HUES6 (cell line): ENCODE results near the gene HELZ2.

Experiments
- H3K27ac ChIP-seq: 2 replicates; pipeline ENCODE4 v1.7.0; 2013; ENCODE audit warnings: low read depth, mild to moderate bottlenecking, low read length, inconsistent platforms
- H3K27me3 ChIP-seq: 2 replicates; pipeline ENCODE4 v1.6.1; 2013; ENCODE audit warnings: low read length; ENCODE audit not compliant: control insufficient read depth, insufficient read depth
- H3K36me3 ChIP-seq: 2 replicates; pipeline ENCODE4 v1.6.1; 2013; ENCODE audit warnings: low read length; ENCODE audit not compliant: control insufficient read depth, insufficient read depth
- H3K4me1 ChIP-seq: 2 replicates; pipeline ENCODE4 v1.6.1; 2013; ENCODE audit warnings: low read length; ENCODE audit not compliant: control insufficient read depth, insufficient read depth
- H3K4me3 ChIP-seq: 2 replicates; pipeline ENCODE4 v1.5.1; 2013; ENCODE audit warnings: low read depth, low read length
- H3K9ac ChIP-seq: one replicate; pipeline ENCODE4 v1.6.1; 2013; ENCODE audit warnings: mild to moderate bottlenecking, low read length
- H3K9me3 ChIP-seq: 2 replicates; pipeline ENCODE4 v1.6.1; 2013; ENCODE audit warnings: low read depth, low read length; ENCODE audit not compliant: control insufficient read depth, insufficient read depth

The HELZ2 gene

GRCh38 chr20:63567386-63568169, 6.5 kb downstream of the HELZ2 start:
- Histone ChIP-seq H3K4me3 (no peak overlapping the region), H3K4me1 (no peaks in the 10 kb centered on the region), H3K36me3 (peaks cover 16% of the 10 kb centered on the region), H3K27ac (no peak overlapping the region), H3K9ac (no peak overlapping the region), H3K27me3 (no peaks in the 10 kb centered on the region), H3K9me3 (no peaks in the 10 kb centered on the region)

- Histone ChIP-seq H3K36me3 (peaks cover 16% of the 10 kb centered on the region), H3K9me3 (no peaks in the 10 kb centered on the region), H3K9ac (no peak overlapping the region), H3K4me3 (no peak overlapping the region), H3K27ac (no peak overlapping the region), H3K4me1 (no peaks in the 10 kb centered on the region), H3K27me3 (no peaks in the 10 kb centered on the region)
Measured at GRCh38 chr20:63567136-63567385, 7.0 kb downstream of the HELZ2 start.

- no peaks in the 10 kb centered on the region for H3K4me1 ChIP-seq
- no peaks in the 10 kb centered on the region for H3K9me3 ChIP-seq
- H3K27me3 ChIP-seq: no peaks in the 10 kb centered on the region
- H3K4me3 ChIP-seq: no peak overlapping the region
- no peak overlapping the region for H3K27ac ChIP-seq
- H3K9ac ChIP-seq: no peak overlapping the region
- H3K36me3 ChIP-seq: peaks cover 16% of the 10 kb centered on the region
Measured at GRCh38 chr20:63566395-63567135, 7.5 kb downstream of the HELZ2 start.

GRCh38 chr20:63565699-63566335, 8.2 kb downstream of the HELZ2 start:
- no peak overlapping the region for H3K9ac ChIP-seq
- H3K4me1 ChIP-seq: no peaks in the 10 kb centered on the region
- H3K27ac ChIP-seq: no peak overlapping the region
- no peak overlapping the region for H3K4me3 ChIP-seq
- peaks cover 23% of the 10 kb centered on the region for H3K36me3 ChIP-seq
- no peaks in the 10 kb centered on the region for H3K9me3 ChIP-seq
- H3K27me3 ChIP-seq: no peaks in the 10 kb centered on the region

GRCh38 chr20:63565021-63565698, 8.9 kb downstream of the HELZ2 start:
- no peaks in the 10 kb centered on the region for H3K27me3 ChIP-seq
- no peak overlapping the region for H3K4me3 ChIP-seq
- no peaks in the 10 kb centered on the region for H3K4me1 ChIP-seq
- no peak overlapping the region for H3K9ac ChIP-seq
- no peak overlapping the region for H3K27ac ChIP-seq
- H3K9me3 ChIP-seq: no peaks in the 10 kb centered on the region
- H3K36me3 ChIP-seq: peaks cover 24% of the 10 kb centered on the region

GRCh38 chr20:63564036-63564810, 9.8 kb downstream of the HELZ2 start:
- Histone ChIP-seq H3K4me3 (no peak overlapping the region), H3K9me3 (no peaks in the 10 kb centered on the region), H3K27me3 (no peaks in the 10 kb centered on the region), H3K9ac (no peak overlapping the region), H3K27ac (no peak overlapping the region), H3K36me3 (peaks cover 23% of the 10 kb centered on the region), H3K4me1 (no peaks in the 10 kb centered on the region)

GRCh38 chr20:63563225-63563935, 10.7 kb downstream of the HELZ2 start:
- Histone ChIP-seq H3K9me3 (no peaks in the 10 kb centered on the region), H3K27ac (no peak overlapping the region), H3K27me3 (no peaks in the 10 kb centered on the region), H3K4me1 (no peaks in the 10 kb centered on the region), H3K4me3 (no peak overlapping the region), H3K36me3 (peaks cover 23% of the 10 kb centered on the region), H3K9ac (no peak overlapping the region)

- Histone ChIP-seq H3K27ac (no peak overlapping the region), H3K4me3 (no peak overlapping the region)
Measured at GRCh38 chr20:63562461-63563224, 11.4 kb downstream of the HELZ2 start.

GRCh38 chr20:63561624-63562396, 12.2 kb downstream of the HELZ2 start:
- H3K4me3 ChIP-seq: no peak overlapping the region

More at GRCh38 chr20:63562461-63563224, 11.4 kb downstream of the HELZ2 start:
- Histone ChIP-seq H3K4me1 (no peaks in the 10 kb centered on the region), H3K36me3 (peaks cover 23% of the 10 kb centered on the region), H3K9me3 (no peaks in the 10 kb centered on the region), H3K9ac (no peak overlapping the region), H3K27me3 (no peaks in the 10 kb centered on the region)

More at GRCh38 chr20:63561624-63562396, 12.2 kb downstream of the HELZ2 start:
- no peak overlapping the region for H3K27ac ChIP-seq
- peaks cover 6% of the 10 kb centered on the region; the same call in 1 of the 2 replicates for H3K4me1 ChIP-seq
- H3K9ac ChIP-seq: no peak overlapping the region
- no peaks in the 10 kb centered on the region for H3K9me3 ChIP-seq
- H3K36me3 ChIP-seq: peaks cover 21% of the 10 kb centered on the region
- H3K27me3 ChIP-seq: no peaks in the 10 kb centered on the region
